Small intestine (tissue), 4 donors: ENCODE data around the gene SPANXC. TPM values are rescaled to one million over a fixed set of nuclear protein-coding genes. Genes with fewer than 3 reads are reported as not detected.

Experiments
- polyA plus RNA-seq, 4 donors: library from polyadenylated mRNA; stranded (reverse) in 3 of 4; unstranded in 1 of 4; fragments of 200-250 nt in 3 of 4; fragments of 120-200 nt in 1 of 4; gene quantifications; one replicate each; pipeline versions ENCODE4 v1.2.1 to v1.2.3, GENCODE V29; 2013
- donor health status: healthy with polysubstance abuse.
- donor health status: Bipolar disorder and iron deficiency.
- donor health status: healthy.

SPANXC gene
- polyA plus RNA-seq, 4 donors, result not detected

Other genes starting within 250 kb of the SPANXC start
- not detected for gene SPANXB1, start 239.9 kb downstream of the SPANXC start, polyA plus RNA-seq
- gene LDOC1, start 65.4 kb downstream of the SPANXC start, polyA plus RNA-seq, result 10 to 100 TPM in 1 of 4 donors, 1 to 10 TPM in 2, not detected in 1; 1.9 to 24.3 (median 9.0) TPM